HepG2 (cell line): ENCODE measurements around the gene THEM4. TPM values are rescaled to one million over a fixed set of nuclear protein-coding genes. Genes with fewer than 3 reads are reported as not detected.

Experiments
- ATAC-seq: fragments of 200-7000 bp; cut with Tn5 transposase; 3 replicates; pipeline ENCODE4 v1.9.1; 2020; ENCODE audit warnings: mild to moderate bottlenecking, moderate library complexity
- BruUV-seq: library from RNA; stranded (reverse); fragments of 400-500 nt; replicated peaks from 2 replicates; lab custom pipeline; 2021; lab: Mats Ljungman, UMichigan
- CTCF ChIA-PET: fragments of 300-600 bp; formaldehyde crosslinking; extraction: SDS; loops from one replicate; lab custom pipeline; 2021; ENCODE audit warnings: low total read pairs, inconsistent platforms, low intra/inter-chr PET ratio; lab: Yijun Ruan, JAX
- POLR2A ChIA-PET: fragments of 350-600 bp; sonication (Branson Sonifier 250); formaldehyde crosslinking; loops from one replicate; lab custom pipeline; 2020; ENCODE audit warnings: antibody characterized with exemption, inconsistent platforms; lab: Yijun Ruan, JAX
- DNase-seq: peaks from one replicate; pipeline ENCODE4 v3.0.0-alpha.2; 2015; ENCODE audit warnings: low spot score
- FAIRE-seq: peaks from 3 replicates; lab custom pipeline; 2011; peaks lifted over from hg19 to GRCh38; lab: Jason Lieb, UNC
- H2AFZ ChIP-seq: one replicate; pipeline ENCODE4 v1.6.1; 2011; ENCODE audit warnings: low read length, inconsistent platforms
- H3K27ac ChIP-seq: fragments of 300-600 bp; 3 replicates; pipeline ENCODE4 v1.8.0; 2011; ENCODE audit warnings: mixed run types, mild to moderate bottlenecking, mixed read lengths, low read length, inconsistent platforms; ENCODE audit not compliant: insufficient read depth; ENCODE audit errors: extremely low read length
- H3K27me3 ChIP-seq, 2 experiments: fragments of 200-600 bp in 1 of 2; 2 replicates in 1 of 2; 3 replicates in 1 of 2; pipeline versions ENCODE4 v1.6.0 to v1.8.0; 2011; ENCODE audit warnings: low read length in 2 of 2, mild to moderate bottlenecking in 2 of 2, moderate library complexity in 2 of 2, inconsistent platforms in 1 of 2; ENCODE audit not compliant: insufficient read depth in 2 of 2, control insufficient read depth in 1 of 2
- H3K36me3 ChIP-seq, 2 experiments: fragments of 200-600 bp in 1 of 2; replicated peaks in 1 of 2; 2 replicates in 1 of 2; 3 replicates in 1 of 2; pipeline versions ENCODE4 v1.5.1 to v1.8.0; 2011; ENCODE audit warnings: low read length in 2 of 2, inconsistent platforms in 1 of 2; ENCODE audit not compliant: insufficient read depth in 2 of 2, control insufficient read depth in 1 of 2
- H3K4me1 ChIP-seq: 2 replicates; pipeline ENCODE4 v1.5.1; 2012; ENCODE audit warnings: low read length, inconsistent platforms; ENCODE audit not compliant: insufficient read depth
- H3K4me2 ChIP-seq: 2 replicates; pipeline ENCODE4 v1.6.0; 2011; ENCODE audit warnings: low read depth, low read length, inconsistent platforms
- H3K4me3 ChIP-seq, 3 experiments: fragments of 200-600 bp in 1 of 3; sonication (generic), shearing (Covaris generic) in 1 of 3; replicated peaks in 1 of 3; 2 replicates each; pipeline ENCODE4 v1.5.1; 2011 to 2016; ENCODE audit warnings: low read length in 3 of 3, inconsistent platforms in 2 of 3, low read depth in 2 of 3, mild to moderate bottlenecking in 2 of 3, control low read depth in 1 of 3, mixed read lengths in 1 of 3; ENCODE audit not compliant: insufficient read depth in 1 of 3
- H3K79me2 ChIP-seq: one replicate; pipeline ENCODE4 v1.6.1; 2011; ENCODE audit warnings: low read length, inconsistent platforms; ENCODE audit not compliant: insufficient read depth
- H3K9ac ChIP-seq: 2 replicates; pipeline ENCODE4 v1.6.0; 2011; ENCODE audit warnings: mild to moderate bottlenecking, low read depth, low read length, inconsistent platforms; ENCODE audit not compliant: insufficient read depth
- H3K9me3 ChIP-seq: 2 replicates; pipeline ENCODE4 v1.5.1; 2012; ENCODE audit warnings: mild to moderate bottlenecking, low read length
- H4K20me1 ChIP-seq: 2 replicates; pipeline ENCODE4 v1.6.0; 2011; ENCODE audit warnings: inconsistent platforms, mild to moderate bottlenecking, low read length, moderate library complexity; ENCODE audit not compliant: insufficient read depth
- CTCF ChIP-seq: sonication (generic); formaldehyde crosslinking; IDR thresholded peaks from 2 replicates; pipeline ENCODE4 v1.5.0; 2020; ENCODE audit warnings: mild to moderate bottlenecking, missing genetic modification reagents, moderate library complexity
- DNMT1 ChIP-seq: sonication (generic); formaldehyde crosslinking; IDR thresholded peaks from 2 replicates; pipeline ENCODE4 v1.5.1; 2020; ENCODE audit warnings: mild to moderate bottlenecking, missing genetic modification reagents
- KMT2A ChIP-seq: sonication (generic); formaldehyde crosslinking; IDR thresholded peaks from 2 replicates; pipeline ENCODE4 v1.4.0; 2020; ENCODE audit warnings: missing genetic modification reagents
- MTF1 ChIP-seq: sonication (generic); formaldehyde crosslinking; IDR thresholded peaks from 2 replicates; pipeline ENCODE4 v1.5.0; 2020; ENCODE audit warnings: missing genetic modification reagents
- RAD21 ChIP-seq: fragments of 450-650 bp; formaldehyde crosslinking; IDR thresholded peaks from 2 replicates; pipeline ENCODE4 v1.5.0; 2020; ENCODE audit warnings: mild to moderate bottlenecking
- STAG1 ChIP-seq: sonication (generic); formaldehyde crosslinking; IDR thresholded peaks from 2 replicates; pipeline ENCODE4 v1.4.0; 2020; ENCODE audit warnings: missing genetic modification reagents
- TIGD3 ChIP-seq: sonication (generic); formaldehyde crosslinking; IDR thresholded peaks from 2 replicates; pipeline ENCODE4 v1.5.1; 2020; ENCODE audit warnings: mild to moderate bottlenecking, missing genetic modification reagents, borderline replicate concordance
- TOPORS ChIP-seq: sonication (generic); formaldehyde crosslinking; IDR thresholded peaks from 2 replicates; pipeline ENCODE4 v1.8.0; 2023; ENCODE audit warnings: mild to moderate bottlenecking, missing genetic modification reagents
- ZNF687 ChIP-seq: sonication (generic); formaldehyde crosslinking; IDR thresholded peaks from 2 replicates; pipeline ENCODE4 v1.5.1; 2020; ENCODE audit warnings: mild to moderate bottlenecking, missing genetic modification reagents, moderate library complexity
- ZNF746 ChIP-seq: sonication (generic); formaldehyde crosslinking; IDR thresholded peaks from 2 replicates; pipeline ENCODE4 v1.8.0; 2022; ENCODE audit warnings: mild to moderate bottlenecking, missing genetic modification reagents
- ZNF792 ChIP-seq: IDR thresholded peaks from 2 replicates; pipeline ENCODE4 v1.6.1; 2016
- WGBS: methylation state at CpG from one replicate; pipeline ENCODE4 v1.1.6; 2017; ENCODE audit warnings: low lambda C conversion rate; 5-methylcytosine and 5-hydroxymethylcytosine counted together
- in situ Hi-C: cut with HindIII; loops from 2 replicates; pipeline ENCODE4 v1.10.0; 2017; ENCODE audit warnings: low pct_unique_long_range_greater_than_20kb; ENCODE audit not compliant: extremely low pct_ligation_motif_present
- intact Hi-C: fragments of 100-400 bp; cut with micrococcal nuclease; formaldehyde crosslinking; loops from one replicate; pipeline ENCODE4 v1.10.0; 2022; ENCODE audit not compliant: unreplicated experiment
- polyA plus RNA-seq, 8 experiments: library from polyadenylated mRNA; depleted of rRNA in 3 of 8; stranded (reverse) in 7 of 8; unstranded in 1 of 8; fragments of >200 nt; fragmentation: Illumina TruSeq in 4 of 8; extraction: Trizol in 4 of 8; gene quantifications; 2 replicates each; pipeline versions ENCODE4 v1.2.1 to v1.2.3, GENCODE V29; 2011 to 2016; ENCODE audit warnings: low read depth in 4 of 8, missing spikeins in 1 of 8, mixed read lengths in 1 of 8; ENCODE audit not compliant: insufficient read depth in 1 of 8
- total RNA-seq, 5 experiments: library from RNA; depleted of rRNA; stranded (reverse); fragments of >200 nt; fragmentation: Illumina TruSeq; extraction: Trizol; gene quantifications; 2 replicates each; pipeline ENCODE4 v1.2.3, GENCODE V29; 2016; ENCODE audit warnings: low read depth in 1 of 5

The THEM4 gene
- total and polyA plus RNA-seq, 2 of the 13 experiments (the other 11 are each of a cell fraction or from before 2014, with no cell fraction given) = 10.9 to 13.9 TPM

- TF ChIP-seq ZNF687 (CRISPR knock-in tag) = no peak
- no peak for TF ChIP-seq DNMT1 (CRISPR knock-in tag)
- TF ChIP-seq ZNF792 (CRISPR knock-in tag) = no peak
- TF ChIP-seq KMT2A = no peak
- TF ChIP-seq ZNF746 (CRISPR knock-in tag) = no peak
- no peak for TF ChIP-seq MTF1
Measured at GRCh38 chr1:151891512-151891911, 17.8 kb downstream of the THEM4 start (continued).

- Histone ChIP-seq H3K79me2 (no peaks in the 10 kb centered on the region), H3K9me3 (peaks cover 7% of the 10 kb centered on the region; the same call in 1 of the 2 replicates), H3K27ac (no peak overlapping the region), H4K20me1 (no peaks in the 10 kb centered on the region), H3K27me3 (no peaks in the 10 kb centered on the region), H3K9ac (no peak overlapping the region), H3K4me2 (no peak overlapping the region), H2AFZ (no peak overlapping the region), H3K4me3 (no peak overlapping the region), H3K36me3 (peaks cover 6 to 12% of the 10 kb centered on the region in 2 experiments; a peak in 3 of 5 replicates), H3K4me1 (no peaks in the 10 kb centered on the region)
- intact Hi-C loops (loop anchor here (2.0 to 5.0 kb wide), 2 partner anchors 43 to 112 kb away; no protein-coding TSS in a partner anchor), in situ Hi-C loops (no loop called here)
- ChIA-PET CTCF (interaction anchor here (0.8 kb wide), 1 partner anchor 113 kb away, joined by 3 read pairs; no protein-coding TSS in a partner anchor), POLR2A (no interaction called here)
- WGBS = 97% methylated on average over 2 of the region's 2 CpGs
- no peak for FAIRE-seq
- DNase-seq = no peak
- BruUV-seq = no TSS peak
- TF ChIP-seq RAD21 (no peak), TIGD3 (CRISPR knock-in tag) (no peak), STAG1 (peak; percentile 57), TOPORS (CRISPR knock-in tag) (no peak), CTCF (CRISPR knock-in tag) (peak; percentile 38)
- ATAC-seq = no peak
Measured at GRCh38 chr1:151888972-151889570, 20.2 kb downstream of the THEM4 start.
